HEK293T (cell line): Measurements from ENCODE around the gene AMOTL2.

Source experiments
- CTCF ChIA-PET: fragments of 350-600 bp; formaldehyde crosslinking; extraction: SDS; loops from one replicate; lab custom pipeline; 2021; ENCODE audit warnings: antibody characterized with exemption, inconsistent platforms; lab: Yijun Ruan, JAX
- POLR2A ChIA-PET: fragments of 350-600 bp; formaldehyde crosslinking; extraction: SDS; loops from one replicate; lab custom pipeline; 2020; ENCODE audit warnings: antibody characterized with exemption, inconsistent platforms; lab: Yijun Ruan, JAX
- DNase-seq: peaks from one replicate; pipeline ENCODE4 v3.0.0; 2012; ENCODE audit warnings: mixed read lengths; ENCODE audit errors: extremely low spot score
- ARNT ChIP-seq: fragments of 450-650 bp; IDR thresholded peaks from 2 replicates; pipeline ENCODE4 v1.6.1; 2017; ENCODE audit warnings: mild to moderate bottlenecking
- BHLHE40 ChIP-seq: fragments of 450-650 bp; IDR thresholded peaks from 2 replicates; pipeline ENCODE4 v1.6.1; 2016; ENCODE audit warnings: mild to moderate bottlenecking, moderate library complexity, borderline replicate concordance
- CTBP1 ChIP-seq: fragments of 450-650 bp; IDR thresholded peaks from 2 replicates; pipeline ENCODE4 v1.6.1; 2016; ENCODE audit warnings: borderline replicate concordance
- ELF4 ChIP-seq: fragments of 450-650 bp; IDR thresholded peaks from 2 replicates; pipeline ENCODE4 v1.6.1; 2017; ENCODE audit warnings: antibody characterized with exemption
- FOXA1 ChIP-seq: fragments of 450-650 bp; IDR thresholded peaks from 2 replicates; pipeline ENCODE4 v1.6.1; 2016; ENCODE audit warnings: mild to moderate bottlenecking
- FOXK2 ChIP-seq: fragments of 450-650 bp; IDR thresholded peaks from 2 replicates; pipeline ENCODE4 v1.6.1; 2016; ENCODE audit warnings: mild to moderate bottlenecking
- FOXM1 ChIP-seq: fragments of 450-650 bp; IDR thresholded peaks from 2 replicates; pipeline ENCODE4 v1.6.1; 2017; ENCODE audit warnings: mild to moderate bottlenecking, borderline replicate concordance
- HDGF ChIP-seq: fragments of 450-650 bp; IDR thresholded peaks from 2 replicates; pipeline ENCODE4 v1.6.1; 2017; ENCODE audit warnings: antibody characterized with exemption, borderline replicate concordance
- L3MBTL2 ChIP-seq: fragments of 450-650 bp; conservative IDR thresholded peaks from 2 replicates; pipeline ENCODE4 v1.6.1; 2016; ENCODE audit warnings: mild to moderate bottlenecking
- LEF1 ChIP-seq: fragments of 450-650 bp; IDR thresholded peaks from 2 replicates; pipeline ENCODE4 v1.6.1; 2017; ENCODE audit warnings: mild to moderate bottlenecking, borderline replicate concordance
- NFRKB ChIP-seq: fragments of 450-650 bp; IDR thresholded peaks from 2 replicates; pipeline ENCODE4 v1.6.1; 2016; ENCODE audit warnings: mild to moderate bottlenecking, moderate library complexity
- PKNOX1 ChIP-seq: fragments of 450-650 bp; IDR thresholded peaks from 2 replicates; pipeline ENCODE4 v1.6.1; 2016
- SP1 ChIP-seq: fragments of 450-650 bp; IDR thresholded peaks from 2 replicates; pipeline ENCODE4 v1.6.1; 2017
- SUZ12 ChIP-seq: fragments of 450-650 bp; IDR thresholded peaks from 2 replicates; pipeline ENCODE4 v1.6.1; 2016; ENCODE audit warnings: mild to moderate bottlenecking
- TARDBP ChIP-seq: fragments of 450-650 bp; IDR thresholded peaks from 2 replicates; pipeline ENCODE4 v1.6.1; 2016
- ZNF384 ChIP-seq: fragments of 450-650 bp; IDR thresholded peaks from 2 replicates; pipeline ENCODE4 v1.6.1; 2016

AMOTL2 gene

GRCh38 chr3:134406331-134407238, 32.3 kb upstream of the AMOTL2 start:
- CTCF ChIA-PET: no interaction called here
- TF ChIP-seq SP1: no peak
- TF ChIP-seq ZNF384: no peak
- POLR2A ChIA-PET: no interaction called here
- DNase-seq: no peak

- POLR2A ChIA-PET: no interaction called here
- CTCF ChIA-PET: no interaction called here
These were observed 30.2 kb upstream of the AMOTL2 start for GRCh38 chr3:134404366-134404885.

GRCh38 chr3:134397755-134398154, 23.5 kb upstream of the AMOTL2 start:
- DNase-seq: no peak
- CTCF ChIA-PET: no interaction called here
- no peak for TF ChIP-seq NFRKB
- TF ChIP-seq FOXK2: no peak
- TF ChIP-seq HDGF: no peak
- TF ChIP-seq FOXM1: no peak
- no peak for TF ChIP-seq SP1
- TF ChIP-seq FOXA1: no peak
- TF ChIP-seq PKNOX1: no peak
- no peak for TF ChIP-seq ZNF384
- POLR2A ChIA-PET: no interaction called here

More at GRCh38 chr3:134404366-134404885, 30.2 kb upstream of the AMOTL2 start:
- DNase-seq: no peak
- TF ChIP-seq CTBP1 (no peak), LEF1 (no peak), NFRKB (no peak), ARNT (no peak), ELF4 (no peak), TARDBP (no peak), HDGF (no peak), ZNF384 (no peak), FOXK2 (no peak)

GRCh38 chr3:134395103-134395502, 20.9 kb upstream of the AMOTL2 start:
- TF ChIP-seq FOXM1 (no peak), L3MBTL2 (no peak), LEF1 (no peak)
- DNase-seq: no peak
- POLR2A ChIA-PET: no interaction called here
- CTCF ChIA-PET: no interaction called here

GRCh38 chr3:134394380-134394779, 20.1 kb upstream of the AMOTL2 start:
- TF ChIP-seq FOXA1 (no peak), SP1 (no peak), FOXK2 (no peak), SUZ12 (no peak), CTBP1 (no peak), FOXM1 (no peak), L3MBTL2 (no peak)
- POLR2A ChIA-PET: no interaction called here
- CTCF ChIA-PET: no interaction called here
- DNase-seq: no peak

GRCh38 chr3:134393074-134393473, 18.8 kb upstream of the AMOTL2 start:
- no peak for TF ChIP-seq BHLHE40
- no peak for TF ChIP-seq PKNOX1
- no peak for TF ChIP-seq FOXK2
- TF ChIP-seq TARDBP: no peak
- TF ChIP-seq L3MBTL2: no peak
- no peak for TF ChIP-seq FOXA1
- TF ChIP-seq LEF1: no peak
- DNase-seq: no peak
- CTCF ChIA-PET: interaction anchor here (0.6 kb wide), 1 partner anchor 844 kb away, joined by 3 read pairs; no protein-coding TSS in a partner anchor
- POLR2A ChIA-PET: no interaction called here

- CTCF ChIA-PET: no interaction called here
- DNase-seq: no peak
- TF ChIP-seq LEF1 (no peak), FOXA1 (no peak), SP1 (no peak), TARDBP (no peak), FOXM1 (no peak), SUZ12 (no peak), NFRKB (no peak), HDGF (no peak), BHLHE40 (no peak), FOXK2 (no peak), ARNT (no peak), PKNOX1 (no peak), ELF4 (no peak), L3MBTL2 (no peak), ZNF384 (no peak), CTBP1 (no peak)
- POLR2A ChIA-PET: no interaction called here
These were observed 18.2 kb upstream of the AMOTL2 start for GRCh38 chr3:134392336-134392983.
